GM10266 (cell line): Measurements from ENCODE around the gene KATNB1.

Source experiments
- DNase-seq: peaks from one replicate; pipeline ENCODE4 v3.0.0; 2012; ENCODE audit errors: extremely low spot score
- CTCF ChIP-seq: IDR thresholded peaks from 2 replicates; pipeline ENCODE4 v1.5.1; 2012; ENCODE audit warnings: mild to moderate bottlenecking, low read depth; ENCODE audit not compliant: control insufficient read depth, insufficient read depth; ENCODE audit errors: missing control alignments

Gene KATNB1

GRCh38 chr16:57721356-57722209, 14.0 kb upstream of the KATNB1 start:
- TF ChIP-seq CTCF = no peak
- DNase-seq = no peak

- no peak for DNase-seq
These were observed 13.4 kb upstream of the KATNB1 start for GRCh38 chr16:57722210-57722499.

GRCh38 chr16:57722651-57723050, 12.9 kb upstream of the KATNB1 start:
- TF ChIP-seq CTCF = no peak

More at GRCh38 chr16:57722210-57722499, 13.4 kb upstream of the KATNB1 start:
- no peak for TF ChIP-seq CTCF

GRCh38 chr16:57723170-57723569, 12.4 kb upstream of the KATNB1 start:
- TF ChIP-seq CTCF = no peak
- DNase-seq = no peak

More at GRCh38 chr16:57722651-57723050, 12.9 kb upstream of the KATNB1 start:
- no peak for DNase-seq

GRCh38 chr16:57724531-57724930, 11.0 kb upstream of the KATNB1 start:
- DNase-seq = no peak
- TF ChIP-seq CTCF = no peak

GRCh38 chr16:57725151-57725550, 10.4 kb upstream of the KATNB1 start:
- DNase-seq = no peak
- TF ChIP-seq CTCF = no peak

GRCh38 chr16:57725554-57725953, 10.0 kb upstream of the KATNB1 start:
- TF ChIP-seq CTCF = no peak
- no peak for DNase-seq
